DND-41 (cell line): ENCODE results near the gene PICK1.

Experiments
- ATAC-seq: fragments of 200-7000 bp; cut with Tn5 transposase; 3 replicates; pipeline ENCODE4 v1.9.1; 2021; ENCODE audit warnings: low read depth; ENCODE audit not compliant: insufficient read depth
- DNase-seq: peaks from one replicate; pipeline ENCODE4 v3.0.0-alpha.2; 2020
- H2AFZ ChIP-seq: 2 replicates; pipeline ENCODE4 v1.6.0; 2012; ENCODE audit warnings: low read depth, low read length
- H3K27ac ChIP-seq: 2 replicates; pipeline ENCODE4 v1.5.1; 2012; ENCODE audit warnings: low read length, inconsistent platforms
- H3K27me3 ChIP-seq: fragments of 200-600 bp; sonication (generic); 2 replicates; pipeline ENCODE4 v1.6.0; 2012; ENCODE audit warnings: low read length, mild to moderate bottlenecking, inconsistent platforms; ENCODE audit not compliant: insufficient read depth, poor library complexity
- H3K36me3 ChIP-seq: 2 replicates; pipeline ENCODE4 v1.5.1; 2012; ENCODE audit warnings: low read length, inconsistent platforms; ENCODE audit not compliant: insufficient read depth
- H3K4me1 ChIP-seq: 2 replicates; pipeline ENCODE4 v1.5.1; 2012; ENCODE audit warnings: mild to moderate bottlenecking, low read length; ENCODE audit not compliant: insufficient read depth
- H3K4me2 ChIP-seq: 2 replicates; pipeline ENCODE4 v1.6.0; 2012; ENCODE audit warnings: mild to moderate bottlenecking, moderate library complexity, low read length, inconsistent platforms; ENCODE audit not compliant: insufficient read depth
- H3K4me3 ChIP-seq, 2 experiments: fragments of 200-600 bp in 1 of 2; shearing (Covaris generic) in 1 of 2; 2 replicates each; pipeline ENCODE4 v1.5.1; 2012 to 2016; ENCODE audit warnings: inconsistent platforms in 2 of 2, low read length in 2 of 2, mild to moderate bottlenecking in 2 of 2, low read depth in 1 of 2, moderate library complexity in 1 of 2
- H3K79me2 ChIP-seq: 2 replicates; pipeline ENCODE4 v1.6.0; 2012; ENCODE audit warnings: low read length, inconsistent platforms; ENCODE audit not compliant: insufficient read depth
- H3K9ac ChIP-seq: 2 replicates; pipeline ENCODE4 v1.6.0; 2012; ENCODE audit warnings: low read depth, mild to moderate bottlenecking, inconsistent platforms, low read length, moderate library complexity
- H3K9me3 ChIP-seq: 2 replicates; pipeline ENCODE4 v1.5.1; 2012; ENCODE audit warnings: low read length, moderate library complexity, mild to moderate bottlenecking, inconsistent platforms; ENCODE audit not compliant: insufficient read depth, severe bottlenecking
- H4K20me1 ChIP-seq: 2 replicates; pipeline ENCODE4 v1.6.0; 2012; ENCODE audit warnings: low read length; ENCODE audit not compliant: insufficient read depth
- CTCF ChIP-seq: IDR thresholded peaks from 2 replicates; pipeline ENCODE4 v1.5.1; 2012; ENCODE audit warnings: borderline replicate concordance, low read length, moderate library complexity, mild to moderate bottlenecking; ENCODE audit not compliant: poor library complexity, severe bottlenecking; ENCODE audit errors: extremely low read depth
- EZH2 ChIP-seq: IDR thresholded peaks from 3 replicates; pipeline ENCODE4 v1.6.1; 2012; ENCODE audit warnings: borderline replicate concordance, low read depth, mild to moderate bottlenecking, moderate library complexity, low read length, inconsistent platforms; ENCODE audit not compliant: severe bottlenecking

PICK1 gene

GRCh38 chr22:38017939-38018885 lies 39.0 kb upstream of the PICK1 start:
- Histone ChIP-seq H3K27me3 (no peaks in the 10 kb centered on the region), H3K4me1 (no peaks in the 10 kb centered on the region), H3K9ac (no peak overlapping the region), H4K20me1 (no peaks in the 10 kb centered on the region), H3K4me2 (no peak overlapping the region), H3K79me2 (no peaks in the 10 kb centered on the region), H2AFZ (no peak overlapping the region), H3K9me3 (no peaks in the 10 kb centered on the region), H3K36me3 (no peaks in the 10 kb centered on the region), H3K27ac (no peak overlapping the region), H3K4me3 (no peak overlapping the region)
- no peak for TF ChIP-seq EZH2
- no peak for TF ChIP-seq CTCF
- no peak for ATAC-seq
- no peak for DNase-seq

- Histone ChIP-seq H3K4me2 (no peak overlapping the region), H3K79me2 (no peaks in the 10 kb centered on the region), H3K4me3 (no peak overlapping the region), H3K27ac (no peak overlapping the region), H4K20me1 (no peaks in the 10 kb centered on the region), H2AFZ (no peak overlapping the region), H3K27me3 (no peaks in the 10 kb centered on the region), H3K9me3 (no peaks in the 10 kb centered on the region), H3K36me3 (no peaks in the 10 kb centered on the region), H3K4me1 (no peaks in the 10 kb centered on the region), H3K9ac (no peak overlapping the region)
- ATAC-seq: no peak
- DNase-seq: no peak
- TF ChIP-seq EZH2: no peak
- no peak for TF ChIP-seq CTCF
These were observed 38.0 kb upstream of the PICK1 start for GRCh38 chr22:38018938-38019827.

- Histone ChIP-seq H3K36me3 (no peaks in the 10 kb centered on the region), H4K20me1 (no peaks in the 10 kb centered on the region), H3K4me1 (no peaks in the 10 kb centered on the region), H3K4me3 (no peak overlapping the region), H3K27ac (no peak overlapping the region), H2AFZ (no peak overlapping the region), H3K79me2 (no peaks in the 10 kb centered on the region), H3K4me2 (no peak overlapping the region), H3K27me3 (no peaks in the 10 kb centered on the region), H3K9ac (no peak overlapping the region), H3K9me3 (no peaks in the 10 kb centered on the region)
- TF ChIP-seq EZH2: no peak
- no peak for TF ChIP-seq CTCF
- no peak for DNase-seq
- ATAC-seq: no peak
These were observed 36.0 kb upstream of the PICK1 start for GRCh38 chr22:38021206-38021605.
